IPS-NIHi7 (cell line): ENCODE results near the gene RAMP3.
"Not testable (repeated sequence)": the region's sequence is repeated elsewhere in the genome, so short reads cannot be mapped to it uniquely, and the experiment has no call there.

ENCODE experiments used
- DNase-seq: peaks from one replicate; pipeline ENCODE4 v3.0.0; 2012; ENCODE audit warnings: mixed read lengths; ENCODE audit errors: extremely low spot score

The RAMP3 gene

DNA sequence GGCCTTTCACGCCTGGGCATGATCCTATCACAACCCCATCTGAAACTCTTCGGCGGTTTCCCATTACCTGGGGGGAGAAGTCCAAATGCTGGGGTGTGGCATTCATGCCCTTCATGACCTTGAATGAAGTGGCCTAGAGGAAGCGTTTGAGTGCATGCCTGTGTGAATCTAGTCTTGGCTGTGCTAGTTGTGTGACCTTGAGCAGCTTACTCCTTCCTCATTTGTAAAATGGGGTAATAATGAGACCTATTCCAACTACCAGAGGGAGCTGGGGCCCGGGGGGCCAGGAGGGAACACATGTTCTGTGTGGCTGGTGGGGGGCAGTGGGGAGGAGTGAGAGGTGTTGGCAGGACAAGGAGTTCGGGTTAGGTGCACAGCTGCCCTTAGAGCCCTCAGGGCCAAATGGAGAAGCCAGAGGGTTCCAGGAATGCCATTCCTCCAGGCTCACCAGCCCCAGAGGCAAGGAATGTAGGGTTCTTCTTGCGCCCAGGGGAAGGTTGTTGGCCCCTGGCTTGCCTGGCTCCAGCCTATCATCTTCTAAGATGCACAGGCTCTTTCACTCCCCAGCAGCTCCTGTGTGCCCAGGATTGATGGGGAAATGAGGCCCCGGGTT, 24.8 kb upstream of the RAMP3 start:
- DNase-seq: no peak

DNA sequence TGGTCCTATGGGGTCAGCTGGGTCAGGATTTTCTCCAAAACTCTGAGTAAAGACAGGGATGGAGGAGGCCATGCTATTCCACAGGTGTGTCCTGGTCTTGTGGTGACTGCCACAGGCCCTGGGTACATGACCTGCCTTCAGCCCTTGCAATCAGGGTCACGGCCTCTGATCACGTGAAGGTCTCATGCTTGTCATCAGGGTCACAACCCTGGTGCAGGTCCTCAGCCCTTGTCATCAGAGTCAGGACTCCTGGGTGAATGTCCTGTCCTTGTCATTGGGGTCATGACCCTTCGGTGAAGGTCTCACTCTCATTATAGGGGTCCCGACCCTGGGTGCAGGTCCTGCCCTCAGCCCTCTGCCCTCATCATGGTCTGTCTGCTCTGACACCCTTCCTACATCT, 24.2 kb upstream of the RAMP3 start:
- no peak for DNase-seq

- DNase-seq: no peak
Observed at GRCh38 chr7:45133877-45134276, 23.7 kb upstream of the RAMP3 start.

- DNase-seq: peak; percentile 88
Observed at GRCh38 chr7:45136106-45137060, 21.2 kb upstream of the RAMP3 start.

GRCh38 chr7:45138433-45139267, 18.9 kb upstream of the RAMP3 start:
- DNase-seq: no peak

DNA sequence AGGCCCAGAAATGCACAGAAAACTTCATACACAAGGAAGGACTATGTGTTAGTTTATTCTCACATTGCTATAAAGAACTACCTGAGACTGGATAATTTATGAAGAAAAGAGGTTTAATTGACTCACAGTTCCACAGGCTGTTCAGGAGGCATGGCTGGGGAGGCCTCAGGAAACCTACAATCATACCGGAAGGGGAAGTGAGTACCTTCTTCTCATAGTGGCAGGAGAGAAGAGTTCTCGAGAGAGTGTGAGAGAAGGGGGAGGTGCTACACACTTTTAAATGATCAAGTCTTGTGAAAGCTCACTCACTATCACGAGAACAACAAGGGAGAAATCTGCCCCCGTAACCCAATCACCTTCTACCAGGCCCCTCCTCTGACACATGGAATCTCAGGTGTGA, 16.8 kb upstream of the RAMP3 start:
- no peak for DNase-seq

DNA sequence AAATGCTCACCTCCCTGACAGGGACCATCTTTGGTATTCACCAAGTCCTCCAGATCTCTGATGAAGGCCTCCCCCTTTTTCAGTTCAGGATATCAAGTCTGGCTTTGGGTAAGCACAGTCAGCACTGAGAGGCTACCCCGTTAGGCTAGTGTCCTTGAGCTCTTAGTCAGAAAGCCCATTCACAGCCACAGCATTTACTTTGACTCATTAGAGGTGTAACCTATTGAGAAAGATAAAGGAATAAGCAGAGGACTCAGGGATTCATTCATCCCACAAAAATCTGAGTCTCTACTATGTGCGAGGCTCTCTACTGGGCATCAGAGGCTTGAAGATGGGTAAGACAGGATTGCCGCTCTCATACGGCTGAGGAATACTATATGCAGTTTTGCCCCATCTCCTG, 14.0 kb upstream of the RAMP3 start:
- no peak for DNase-seq

GRCh38 chr7:45145881-45146280, 11.7 kb upstream of the RAMP3 start:
- no peak for DNase-seq

DNA sequence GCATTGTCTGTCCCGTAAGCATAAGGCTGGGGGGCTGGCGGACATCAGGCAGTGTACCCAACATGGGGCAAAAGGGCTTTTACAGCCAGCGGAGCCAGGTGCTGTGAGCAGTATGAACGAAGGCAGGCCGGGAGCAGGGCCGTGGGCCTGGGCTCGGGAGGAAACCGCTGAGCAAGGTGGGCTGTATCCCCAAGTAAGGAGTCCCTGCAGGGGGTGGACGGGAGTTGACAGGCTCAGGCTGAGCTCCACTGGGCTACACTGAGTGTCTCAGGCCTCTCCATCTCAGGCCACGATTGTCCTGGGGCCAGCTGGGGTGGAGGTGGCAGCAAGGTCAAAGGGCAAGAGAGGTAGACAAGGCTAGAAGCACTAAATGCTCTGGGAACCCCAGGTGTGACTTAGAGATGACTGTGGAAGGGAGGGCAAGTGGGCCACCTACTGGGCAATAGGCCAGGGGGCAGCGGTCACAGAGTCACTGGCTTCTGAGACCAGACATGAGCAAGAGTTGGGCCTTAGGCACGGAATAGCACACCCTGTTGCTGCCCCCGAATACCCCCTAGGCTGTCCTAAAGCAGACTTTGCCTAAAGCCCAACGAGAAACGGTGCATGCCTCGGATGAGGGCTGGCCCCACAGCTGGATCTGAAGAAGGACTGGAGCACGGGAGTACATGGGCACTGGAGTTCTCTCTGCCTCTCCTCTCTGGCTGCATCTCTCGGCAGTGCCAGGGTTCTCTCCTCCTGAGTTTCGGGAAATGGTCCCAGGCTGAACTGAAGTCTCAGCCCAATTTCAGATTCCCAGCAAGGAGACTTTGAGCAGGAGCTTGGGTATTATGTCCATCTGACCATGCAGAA, 10.8 kb upstream of the RAMP3 start:
- DNase-seq: no peak

DNA sequence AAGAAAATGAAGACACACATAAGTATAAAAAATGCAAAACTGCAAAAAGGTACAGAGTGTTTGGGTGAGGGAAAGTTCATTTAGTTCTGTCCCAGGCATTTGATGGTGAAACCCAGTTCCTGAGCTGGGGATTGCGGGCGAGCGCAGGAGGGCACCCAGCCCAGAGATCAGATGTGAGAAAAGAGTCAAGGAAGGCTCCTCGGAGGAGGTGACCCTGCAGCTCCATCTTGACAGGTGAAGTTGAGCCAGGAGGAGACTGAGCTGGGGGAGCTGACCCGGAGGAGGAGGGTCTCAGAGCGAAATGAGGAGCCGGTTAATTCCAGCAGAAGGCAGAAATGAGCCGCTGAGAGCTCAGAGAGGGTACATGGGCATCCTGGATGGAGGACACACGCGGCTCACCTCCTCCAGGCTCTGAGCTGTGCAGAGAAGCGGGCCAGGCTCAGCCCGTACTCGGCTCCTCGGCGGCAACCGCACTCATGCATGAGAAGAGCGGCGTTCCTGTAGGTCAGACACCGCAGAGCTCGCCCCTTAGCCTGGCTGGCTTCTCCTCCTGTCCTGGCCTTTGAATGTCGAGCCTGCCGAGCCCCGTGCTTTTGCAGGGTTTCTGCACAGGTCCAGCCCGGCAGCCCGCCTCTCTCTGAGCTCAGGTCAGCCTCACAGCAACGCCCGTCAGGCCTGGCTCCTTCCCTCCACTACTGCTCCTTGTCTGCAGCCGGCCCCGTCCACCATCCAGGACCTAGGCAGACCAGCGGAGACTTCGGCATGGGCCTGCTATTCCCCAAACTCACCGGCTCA, 9.5 kb upstream of the RAMP3 start:
- DNase-seq: no peak

GRCh38 chr7:45148653-45148973, 9.0 kb upstream of the RAMP3 start:
- no peak for DNase-seq

- no peak for DNase-seq
Observed at GRCh38 chr7:45149606-45150005, 8.0 kb upstream of the RAMP3 start.

- DNase-seq: no peak
Observed at GRCh38 chr7:45150199-45150598, 7.4 kb upstream of the RAMP3 start.

DNA sequence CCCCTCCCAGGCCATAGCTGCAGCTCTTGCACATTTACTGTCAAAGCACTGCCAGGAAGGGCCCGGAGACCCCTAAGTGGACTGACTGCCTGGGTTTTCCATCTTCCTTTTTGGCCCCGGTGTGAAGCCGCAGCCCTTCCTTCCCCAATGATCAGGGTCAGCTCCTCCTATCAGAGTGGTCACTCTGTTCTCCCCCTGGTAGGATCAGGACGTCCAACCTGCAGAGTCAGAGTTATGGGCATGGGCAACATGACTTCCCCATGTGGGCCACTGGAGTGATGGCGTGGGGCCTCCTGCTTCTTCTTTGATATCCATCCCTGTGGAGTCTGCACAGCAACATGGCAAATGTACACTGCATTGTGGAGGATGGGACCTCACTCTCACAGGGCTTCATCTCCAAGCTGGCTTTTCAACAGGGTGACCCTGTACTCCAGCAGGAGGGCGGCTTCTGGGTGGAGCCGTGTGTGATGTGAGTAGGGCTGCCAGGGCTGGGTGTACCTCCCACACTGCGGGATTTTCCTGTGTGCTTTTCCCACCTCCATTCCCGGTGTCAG, 6.4 kb upstream of the RAMP3 start:
- DNase-seq: no peak

GRCh38 chr7:45151967-45152366, 5.6 kb upstream of the RAMP3 start:
- DNase-seq: no peak

GRCh38 chr7:45153233-45153632, 4.4 kb upstream of the RAMP3 start:
- DNase-seq: no peak

DNA sequence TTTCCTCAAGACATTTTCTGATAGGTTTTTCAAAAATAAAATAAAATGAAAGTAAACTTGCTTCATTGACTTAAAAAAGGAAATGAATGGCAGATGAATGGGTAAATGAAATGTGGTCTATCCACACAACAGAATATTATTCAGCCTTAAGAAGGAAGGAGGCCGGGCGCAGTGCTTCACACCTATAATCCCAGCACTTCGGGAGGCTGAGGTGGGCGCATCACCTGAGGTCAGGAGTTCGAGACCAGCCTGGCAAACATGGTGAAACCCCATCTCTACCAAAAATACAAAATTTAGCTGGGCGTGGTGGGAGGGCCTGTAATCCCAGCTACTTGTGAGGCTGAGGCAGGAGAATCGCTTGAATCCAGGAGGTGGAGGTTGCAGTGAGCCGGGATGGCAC, 3.7 kb upstream of the RAMP3 start:
- not testable (repeated sequence) for DNase-seq

DNA sequence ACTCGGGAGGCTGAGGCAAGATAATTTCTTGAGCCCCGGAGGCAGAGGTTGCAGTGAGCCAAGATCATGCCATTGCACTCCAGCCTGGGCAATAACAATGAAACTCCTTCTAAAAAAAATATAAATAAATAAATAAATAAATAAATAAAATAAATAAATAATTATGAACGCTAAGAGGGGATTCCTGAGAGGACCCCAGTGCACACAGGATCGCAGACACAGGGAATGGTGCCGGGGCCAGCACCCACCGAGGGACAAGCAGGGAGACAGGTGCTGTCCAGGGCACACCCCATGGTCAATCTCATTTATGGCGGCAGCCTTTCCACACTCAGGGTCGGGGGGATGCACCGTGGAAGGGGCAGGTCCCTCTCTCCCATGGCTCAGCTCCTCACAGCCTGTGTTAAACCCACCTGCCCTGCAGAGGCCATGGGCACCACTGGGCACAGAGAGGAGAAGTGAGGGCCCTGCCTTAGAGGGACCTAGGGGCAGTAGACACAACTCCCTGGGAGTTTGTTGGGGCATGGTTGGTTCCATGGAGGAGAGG, 2.2 kb upstream of the RAMP3 start:
- DNase-seq: no peak

GRCh38 chr7:45155941-45156340, 1.6 kb upstream of the RAMP3 start:
- DNase-seq: no peak
